ENCODE measurements around the gene ATRNL1. TPM values are rescaled to one million over a fixed set of nuclear protein-coding genes. Genes with fewer than 3 reads are reported as not detected.
"Not testable (repeated sequence)": the region's sequence is repeated elsewhere in the genome, so short reads cannot be mapped to it uniquely, and the experiment has no call there.

Gene ATRNL1
- polyA plus RNA-seq, 1 donor from 2014 or later = 2.5 TPM

DNA sequence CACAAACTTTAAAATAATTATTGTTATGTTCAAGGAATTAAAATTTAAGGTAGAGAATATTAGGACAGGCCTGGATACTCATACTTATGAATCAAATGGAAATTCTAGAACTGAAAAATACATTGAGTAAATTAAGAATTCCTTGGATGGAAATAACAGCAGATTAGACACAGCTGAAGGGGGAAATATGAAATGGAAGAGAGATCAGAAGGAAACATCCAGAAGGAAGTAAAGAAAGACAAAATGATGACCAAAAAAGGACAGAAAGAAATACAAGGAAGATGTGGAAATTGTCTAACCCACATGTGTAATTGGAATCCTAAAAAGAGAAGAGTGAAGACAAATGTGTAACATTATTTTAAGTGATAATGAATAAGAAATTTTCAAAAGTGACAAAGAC lies 128.9 kb downstream of the ATRNL1 start:
- no peak overlapping the region for H3K27ac Mint-ChIP-seq
- no peaks in the 10 kb centered on the region for H3K36me3 Mint-ChIP-seq
- no peak overlapping the region for H3K4me3 Mint-ChIP-seq
- peaks cover 1% of the 10 kb centered on the region for H3K27me3 Mint-ChIP-seq
- H3K9me3 Mint-ChIP-seq = peaks cover 2 to 5% (median 4%) of the 10 kb centered on the region in 3 donors
- no peaks in the 10 kb centered on the region for H3K4me1 Mint-ChIP-seq

DNA sequence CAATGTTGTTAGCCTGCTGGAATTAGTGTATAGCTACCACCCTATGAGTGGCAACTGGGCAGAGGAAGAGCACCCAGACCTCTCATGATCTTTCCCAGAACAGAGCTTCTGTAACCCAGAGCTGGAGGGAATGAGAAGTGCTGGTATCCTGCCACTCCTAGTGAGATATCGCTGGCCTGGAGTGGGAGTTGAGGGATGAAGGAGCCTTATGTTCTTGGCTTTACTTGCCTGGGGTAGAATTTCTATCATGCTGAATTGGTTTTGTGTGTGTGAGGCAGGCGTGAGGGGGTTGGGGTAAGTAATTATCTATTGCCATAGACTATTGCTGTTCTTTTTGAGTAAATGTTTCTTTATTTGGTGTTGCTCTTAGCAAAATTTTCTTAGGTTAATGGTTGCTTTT lies 146.6 kb downstream of the ATRNL1 start:
- Mint-ChIP-seq H3K27me3 (no peaks in the 10 kb centered on the region), H3K27ac (no peak overlapping the region), H3K4me3 (no peak overlapping the region), H3K36me3 (peaks cover 2% of the 10 kb centered on the region), H3K4me1 (no peaks in the 10 kb centered on the region), H3K9me3 (no peaks in the 10 kb centered on the region)

- Mint-ChIP-seq H3K4me1 (no peaks in the 10 kb centered on the region), H3K9me3 (peaks cover 0 to 4% (median 2%) of the 10 kb centered on the region in 3 donors), H3K36me3 (no peaks in the 10 kb centered on the region), H3K27me3 (no peaks in the 10 kb centered on the region), H3K27ac (no peak overlapping the region), H3K4me3 (no peak overlapping the region)
Measured at GRCh38 chr10:115250784-115251183, 157.6 kb downstream of the ATRNL1 start.

DNA sequence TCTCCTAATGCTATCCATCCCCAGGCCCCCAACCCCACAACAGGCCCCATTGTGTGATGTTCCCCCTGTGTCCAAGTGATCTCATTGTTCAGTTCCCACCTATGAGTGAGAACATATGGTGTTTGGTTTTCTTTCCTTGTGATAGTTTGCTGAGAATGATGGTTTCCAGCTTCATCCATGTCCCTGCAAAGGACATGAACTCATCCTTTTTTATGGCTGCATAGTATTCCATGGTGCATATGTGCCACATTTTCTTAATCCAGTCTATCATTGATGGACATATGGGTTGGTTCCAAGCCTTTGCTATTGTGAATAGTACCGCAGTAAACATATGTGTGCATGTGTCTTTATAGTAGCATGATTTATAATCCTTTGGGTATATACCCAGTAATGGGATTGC lies 160.6 kb downstream of the ATRNL1 start:
- not testable (repeated sequence) for H3K27me3 Mint-ChIP-seq, H3K9me3 Mint-ChIP-seq, H3K4me1 Mint-ChIP-seq, H3K36me3 Mint-ChIP-seq, H3K27ac Mint-ChIP-seq, H3K4me3 Mint-ChIP-seq

- H3K4me3 Mint-ChIP-seq = no peak overlapping the region
- H3K4me1 Mint-ChIP-seq = no peaks in the 10 kb centered on the region
- no peaks in the 10 kb centered on the region for H3K36me3 Mint-ChIP-seq
Measured at GRCh38 chr10:115272482-115272881, 179.3 kb downstream of the ATRNL1 start.

DNA sequence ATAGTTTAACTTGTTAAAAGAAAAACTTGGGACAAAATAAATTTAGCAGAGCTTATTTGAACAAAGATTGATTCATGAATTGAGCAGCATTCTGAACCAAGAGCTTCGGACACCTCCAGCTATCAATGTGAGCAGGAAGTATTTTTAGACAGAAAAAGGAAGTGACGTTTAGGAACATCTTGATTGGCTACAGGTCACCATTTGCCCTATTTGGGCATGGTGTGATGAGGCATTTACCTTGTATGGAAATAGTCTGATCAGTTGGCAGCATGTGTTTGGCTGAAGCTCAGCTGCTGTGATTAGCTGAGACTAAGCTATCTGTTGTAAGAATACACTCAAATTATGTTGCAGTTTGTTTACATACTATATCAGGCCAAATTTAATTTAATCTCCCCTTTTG lies 185.1 kb downstream of the ATRNL1 start:
- H3K4me1 Mint-ChIP-seq = no peaks in the 10 kb centered on the region
- H3K4me3 Mint-ChIP-seq = no peak overlapping the region
- H3K36me3 Mint-ChIP-seq = no peaks in the 10 kb centered on the region
- no peak overlapping the region for H3K27ac Mint-ChIP-seq
- H3K9me3 Mint-ChIP-seq = peaks cover 0 to 3% (median under 1%) of the 10 kb centered on the region in 3 donors
- H3K27me3 Mint-ChIP-seq = peaks cover 2% of the 10 kb centered on the region

More at GRCh38 chr10:115272482-115272881, 179.3 kb downstream of the ATRNL1 start:
- H3K27me3 Mint-ChIP-seq = no peaks in the 10 kb centered on the region
- H3K27ac Mint-ChIP-seq = no peak overlapping the region
- H3K9me3 Mint-ChIP-seq = peaks cover 0 to 2% (median 0%) of the 10 kb centered on the region in 3 donors

- Mint-ChIP-seq H3K36me3 (no peaks in the 10 kb centered on the region), H3K9me3 (peaks cover 4 to 20% (median 11%) of the 10 kb centered on the region in 3 donors), H3K27me3 (no peaks in the 10 kb centered on the region), H3K4me3 (no peak overlapping the region), H3K27ac (no peak overlapping the region), H3K4me1 (no peaks in the 10 kb centered on the region)
Measured at GRCh38 chr10:115295213-115295805, 202.1 kb downstream of the ATRNL1 start.

- Mint-ChIP-seq H3K27me3 (no peaks in the 10 kb centered on the region), H3K4me3 (no peak overlapping the region), H3K36me3 (peaks cover 2% of the 10 kb centered on the region), H3K9me3 (no peaks in the 10 kb centered on the region), H3K4me1 (no peaks in the 10 kb centered on the region), H3K27ac (no peak overlapping the region)
Measured at GRCh38 chr10:115300080-115300479, 206.9 kb downstream of the ATRNL1 start.

DNA sequence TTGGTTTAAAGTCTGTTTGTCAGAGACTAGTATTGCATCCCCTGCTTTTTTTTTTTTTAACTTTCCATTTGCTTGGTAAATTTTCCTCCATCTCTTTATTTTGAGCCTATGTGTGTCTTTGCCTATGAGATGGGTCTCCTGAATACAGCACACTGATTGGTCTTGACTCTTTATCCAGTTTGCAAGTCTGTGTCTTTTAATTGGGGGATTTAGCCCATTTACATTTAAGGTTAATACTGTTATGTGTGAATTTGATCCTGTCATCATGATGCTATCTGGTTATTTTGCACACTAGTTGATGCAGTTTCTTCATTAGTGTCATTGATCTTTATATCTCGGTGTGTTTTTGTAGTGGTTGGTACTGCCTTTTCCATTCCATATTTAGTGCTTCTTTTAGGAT lies 226.5 kb downstream of the ATRNL1 start:
- H3K4me3 Mint-ChIP-seq, H3K36me3 Mint-ChIP-seq, H3K27ac Mint-ChIP-seq, H3K27me3 Mint-ChIP-seq: not testable (repeated sequence)
- Mint-ChIP-seq H3K4me1 (peaks cover 6 to 11% (median 9%) of the 10 kb centered on the region in 3 donors), H3K9me3 (peaks cover 4 to 10% (median 7%) of the 10 kb centered on the region in 3 donors)

DNA sequence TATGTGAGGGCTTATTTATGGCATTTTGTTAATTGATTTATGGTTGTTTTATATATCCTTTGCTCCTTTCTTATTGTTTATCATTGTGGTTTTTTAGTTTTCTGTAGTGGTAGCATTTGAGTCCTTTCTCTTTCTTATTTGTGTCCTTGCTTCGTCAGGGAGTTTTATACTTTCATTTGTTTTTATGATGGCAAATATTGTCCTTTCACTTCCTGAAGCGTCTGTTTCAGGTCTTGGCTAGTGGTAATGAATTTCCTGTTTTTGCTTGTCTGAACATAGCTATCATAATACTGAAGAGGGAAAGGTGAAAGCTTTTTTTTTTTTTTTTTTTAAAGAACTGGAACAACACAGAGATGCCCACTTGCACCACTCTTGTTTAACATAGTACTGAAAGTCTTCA lies 228.2 kb downstream of the ATRNL1 start:
- Mint-ChIP-seq H3K27ac (peak overlapping the region in 2 of 3 donors; percentile 46 to 83), H3K9me3 (peaks cover 4 to 10% (median 7%) of the 10 kb centered on the region in 3 donors), H3K4me1 (peaks cover 6 to 11% (median 9%) of the 10 kb centered on the region in 3 donors), H3K27me3 (no peaks in the 10 kb centered on the region), H3K4me3 (peak overlapping the region in 2 of 4 donors; percentile 5 to 47), H3K36me3 (no peaks in the 10 kb centered on the region)

GRCh38 chr10:115328331-115328730 lies 235.2 kb downstream of the ATRNL1 start:
- Mint-ChIP-seq H3K36me3 (peaks cover 2% of the 10 kb centered on the region), H3K4me3 (no peak overlapping the region), H3K9me3 (peaks cover 0 to 14% (median 3%) of the 10 kb centered on the region in 3 donors), H3K27ac (no peak overlapping the region), H3K27me3 (no peaks in the 10 kb centered on the region), H3K4me1 (no peaks in the 10 kb centered on the region)

DNA sequence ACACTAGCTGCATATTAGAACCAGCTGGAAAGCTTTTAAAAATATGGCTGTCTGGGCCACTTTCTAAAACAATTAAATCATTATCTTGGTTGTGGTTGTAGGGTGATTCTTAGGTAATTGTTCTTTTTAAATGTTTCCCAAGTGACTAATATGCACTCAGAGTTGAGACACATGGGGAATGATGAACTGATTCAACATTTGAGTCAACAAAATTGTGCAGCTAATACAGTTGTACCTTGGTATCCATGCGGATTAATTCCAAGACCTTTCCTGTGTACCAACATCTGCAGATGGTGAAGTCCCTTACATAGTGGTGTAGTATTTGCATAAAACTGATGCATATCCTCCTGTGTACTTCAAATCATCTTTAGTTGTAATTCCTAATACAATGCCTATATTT lies 242.2 kb downstream of the ATRNL1 start:
- H3K36me3 Mint-ChIP-seq = peaks cover 2% of the 10 kb centered on the region
- H3K4me1 Mint-ChIP-seq = no peaks in the 10 kb centered on the region
- H3K4me3 Mint-ChIP-seq = no peak overlapping the region
- peaks cover 3 to 5% (median 3%) of the 10 kb centered on the region in 3 donors for H3K9me3 Mint-ChIP-seq
- no peaks in the 10 kb centered on the region for H3K27me3 Mint-ChIP-seq
- H3K27ac Mint-ChIP-seq = no peak overlapping the region

GRCh38 chr10:115355162-115355760 lies 262.1 kb downstream of the ATRNL1 start:
- Mint-ChIP-seq H3K36me3 (peaks cover 2% of the 10 kb centered on the region), H3K27me3 (no peaks in the 10 kb centered on the region), H3K4me3 (no peak overlapping the region), H3K4me1 (no peaks in the 10 kb centered on the region), H3K27ac (no peak overlapping the region), H3K9me3 (no peaks in the 10 kb centered on the region)

DNA sequence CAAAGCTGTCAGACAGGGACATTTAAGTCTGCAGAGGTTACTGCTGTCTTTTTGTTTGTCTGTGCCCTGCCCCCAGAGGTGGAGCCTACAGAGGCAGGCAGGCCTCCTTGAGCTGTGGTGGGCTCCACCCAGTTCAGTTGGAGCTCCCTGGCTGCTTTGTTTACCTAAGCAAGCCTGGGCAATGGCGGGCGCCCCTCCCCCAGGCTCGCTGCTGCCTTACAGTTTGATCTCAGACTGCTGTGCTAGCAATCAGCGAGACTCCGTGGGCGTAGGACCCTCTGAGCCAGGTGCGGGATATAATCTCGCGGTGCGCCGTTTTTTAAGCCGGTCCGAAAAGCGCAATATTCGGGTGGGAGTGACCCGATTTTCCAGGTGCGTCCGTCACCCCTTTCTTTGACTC lies 274.8 kb downstream of the ATRNL1 start:
- H3K4me1 Mint-ChIP-seq, H3K27me3 Mint-ChIP-seq, H3K4me3 Mint-ChIP-seq, H3K36me3 Mint-ChIP-seq, H3K27ac Mint-ChIP-seq: not testable (repeated sequence)
- peaks cover 0 to 12% (median 12%) of the 10 kb centered on the region in 3 donors for H3K9me3 Mint-ChIP-seq

DNA sequence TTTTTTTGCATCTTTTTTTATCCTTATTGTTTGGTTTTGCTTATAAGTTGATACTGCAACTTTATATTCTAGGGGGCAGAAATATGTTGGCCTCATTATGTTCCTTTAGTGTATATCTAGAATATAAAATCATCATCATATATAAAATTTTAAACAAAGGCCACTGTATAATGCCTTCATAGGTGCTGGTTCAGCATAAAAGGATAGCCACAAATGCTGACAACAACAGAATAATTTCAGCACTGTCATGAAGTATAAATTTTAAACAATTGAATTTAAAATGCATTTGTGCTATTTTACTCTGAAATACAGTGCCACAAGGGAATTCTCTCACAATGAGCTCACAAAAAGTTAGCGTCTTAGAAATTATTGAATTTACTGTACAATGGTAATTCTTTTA lies 285.9 kb downstream of the ATRNL1 start:
- Mint-ChIP-seq H3K36me3 (no peaks in the 10 kb centered on the region), H3K4me1 (no peaks in the 10 kb centered on the region), H3K4me3 (no peak overlapping the region), H3K27ac (no peak overlapping the region), H3K9me3 (peaks cover 2 to 4% (median 4%) of the 10 kb centered on the region in 3 donors), H3K27me3 (no peaks in the 10 kb centered on the region)

DNA sequence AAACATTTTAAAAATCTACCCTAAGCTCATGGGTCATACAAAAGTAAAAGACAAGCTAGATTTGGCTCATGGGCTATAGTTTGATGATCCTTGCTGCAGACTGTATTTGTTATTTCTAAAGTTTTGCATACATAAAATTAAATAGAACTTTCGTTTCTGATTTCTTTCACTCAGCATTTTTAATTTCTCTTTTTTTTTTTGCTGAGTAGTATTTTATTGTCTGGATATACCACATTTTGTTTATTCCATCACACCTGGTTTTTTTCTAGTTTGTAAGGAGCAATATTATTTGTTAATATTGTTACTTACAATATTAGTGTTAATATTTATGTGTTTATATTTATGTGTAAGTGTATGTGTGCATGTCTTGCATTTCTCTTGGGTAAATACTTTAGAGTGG lies 291.5 kb downstream of the ATRNL1 start:
- Mint-ChIP-seq H3K4me3 (no peak overlapping the region), H3K4me1 (no peaks in the 10 kb centered on the region), H3K27ac (no peak overlapping the region), H3K9me3 (peaks cover 0 to 3% (median 0%) of the 10 kb centered on the region in 3 donors), H3K36me3 (no peaks in the 10 kb centered on the region), H3K27me3 (no peaks in the 10 kb centered on the region)
